Measurements from ENCODE around the gene LCMT1.
"Not testable (repeated sequence)": the region's sequence is repeated elsewhere in the genome, so short reads cannot be mapped to it uniquely, and the experiment has no call there.

LCMT1 gene

DNA sequence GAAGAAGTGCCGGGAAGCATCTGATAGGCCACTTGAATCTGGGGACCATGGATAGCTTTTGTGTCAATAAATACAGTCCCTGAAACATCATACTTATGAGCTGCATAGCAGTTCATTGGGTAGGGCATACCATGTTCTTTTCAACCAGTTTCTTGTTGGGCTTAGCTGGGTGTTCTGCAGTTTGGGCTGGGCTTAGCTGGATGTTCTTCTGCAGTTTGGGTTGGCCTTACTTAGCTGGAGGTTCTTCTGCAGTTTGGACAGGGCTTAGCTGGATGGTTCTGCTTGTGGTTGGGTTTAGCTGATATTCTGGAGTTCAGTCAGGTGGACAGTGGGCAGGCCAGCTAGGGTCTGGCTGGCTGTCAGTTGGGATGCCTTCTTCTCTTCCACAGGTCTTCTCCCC lies 52.1 kb downstream of the LCMT1 start:
- Mint-ChIP-seq H3K27ac (ENCODE audit: low read depth) (no peak overlapping the region), H3K9me3 (no peaks in the 10 kb centered on the region), H3K36me3 (ENCODE audit: insufficient read depth) (peaks cover 48% of the 10 kb centered on the region), H3K27me3 (no peaks in the 10 kb centered on the region), H3K4me1 (no peaks in the 10 kb centered on the region), H3K4me3 (no peak overlapping the region)
- ATAC-seq (replicated peaks; ENCODE audit: extremely low read depth, poor library complexity, severe bottlenecking) (no peak), DNase-seq (ENCODE audit: low spot score in 2 of 2) (no peak)

DNA sequence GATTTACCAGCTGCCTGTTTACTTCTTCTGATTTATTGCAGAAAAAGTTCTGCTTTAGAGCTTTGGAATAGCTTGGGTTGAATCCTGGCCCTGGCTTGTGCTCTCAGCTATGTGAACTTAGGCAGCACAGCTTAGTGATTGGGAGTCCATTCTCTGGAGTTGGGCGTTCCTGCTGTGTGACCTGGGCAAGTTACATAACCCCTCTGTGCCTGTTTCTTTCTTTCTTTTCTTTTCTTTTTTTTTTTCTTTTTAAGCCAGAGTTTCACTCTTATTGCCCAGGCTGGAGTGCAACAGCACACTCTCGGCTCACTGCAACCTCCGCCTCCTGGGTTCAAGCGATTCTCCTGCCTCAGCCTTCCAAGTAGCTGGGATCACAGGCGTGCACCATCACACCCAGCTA lies 53.7 kb downstream of the LCMT1 start:
- H3K4me3 Mint-ChIP-seq = no peak overlapping the region
- H3K9me3 Mint-ChIP-seq = no peaks in the 10 kb centered on the region
- H3K4me1 Mint-ChIP-seq = no peaks in the 10 kb centered on the region
- DNase-seq (ENCODE audit: low spot score in 2 of 2) (no peak), ATAC-seq (replicated peaks; ENCODE audit: extremely low read depth, poor library complexity, severe bottlenecking) (no peak)
- no peaks in the 10 kb centered on the region for H3K27me3 Mint-ChIP-seq
- no peak overlapping the region for H3K27ac Mint-ChIP-seq (ENCODE audit: low read depth)
- peaks cover 51% of the 10 kb centered on the region for H3K36me3 Mint-ChIP-seq (ENCODE audit: insufficient read depth)

DNA sequence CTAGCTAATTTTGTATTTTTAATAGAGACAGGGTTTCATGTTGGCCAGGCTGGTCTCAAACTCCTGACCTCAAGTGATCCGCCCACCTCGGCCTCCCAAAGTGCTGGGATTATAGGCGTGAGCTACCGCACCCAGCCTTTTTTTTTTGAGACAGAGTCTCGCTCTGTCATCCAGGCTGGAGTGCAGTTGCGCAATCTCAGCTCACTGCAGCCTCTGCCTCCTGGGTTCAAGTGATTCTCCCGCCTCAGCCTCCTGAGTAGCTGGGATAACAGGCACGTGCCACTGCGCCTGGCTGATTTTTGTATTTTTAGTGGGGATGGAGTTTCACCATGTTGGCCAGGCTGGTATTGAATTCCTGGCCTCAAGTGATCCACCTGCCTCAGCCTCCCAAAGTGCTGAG lies 56.4 kb downstream of the LCMT1 start:
- H3K27me3 Mint-ChIP-seq; ATAC-seq (replicated peaks; ENCODE audit: extremely low read depth, poor library complexity, severe bottlenecking); H3K4me1 Mint-ChIP-seq; H3K9me3 Mint-ChIP-seq; DNase-seq (ENCODE audit: low spot score in 2 of 2); H3K4me3 Mint-ChIP-seq; H3K27ac Mint-ChIP-seq (ENCODE audit: low read depth): not testable (repeated sequence)
- H3K36me3 Mint-ChIP-seq (ENCODE audit: insufficient read depth) = peaks cover 47% of the 10 kb centered on the region

DNA sequence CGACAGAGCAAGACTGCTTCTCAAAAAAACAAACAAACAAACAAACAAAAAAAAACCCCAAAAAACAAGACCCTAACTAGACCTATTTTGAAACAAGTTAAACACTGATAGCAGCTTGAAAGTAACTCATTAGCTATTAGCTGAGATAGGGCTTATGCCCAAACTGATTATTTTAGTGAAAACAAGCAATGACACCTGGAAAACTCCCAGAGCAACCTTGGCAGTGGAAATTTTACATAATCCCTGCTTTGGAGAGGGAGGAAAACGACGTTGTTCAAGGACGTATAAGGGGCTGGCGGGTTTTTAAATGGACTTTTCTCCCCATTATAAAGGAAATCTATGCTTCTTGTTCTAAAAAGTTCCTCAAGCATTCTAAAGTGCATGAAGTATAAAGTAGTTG lies 59.8 kb downstream of the LCMT1 start:
- Mint-ChIP-seq H3K27me3 (no peaks in the 10 kb centered on the region), H3K27ac (ENCODE audit: low read depth) (no peak overlapping the region), H3K9me3 (no peaks in the 10 kb centered on the region), H3K36me3 (ENCODE audit: insufficient read depth) (peaks cover 51% of the 10 kb centered on the region), H3K4me3 (no peak overlapping the region), H3K4me1 (no peaks in the 10 kb centered on the region)
- DNase-seq (ENCODE audit: low spot score in 2 of 2) = no peak
- ATAC-seq (replicated peaks; ENCODE audit: extremely low read depth, poor library complexity, severe bottlenecking) = no peak

DNA sequence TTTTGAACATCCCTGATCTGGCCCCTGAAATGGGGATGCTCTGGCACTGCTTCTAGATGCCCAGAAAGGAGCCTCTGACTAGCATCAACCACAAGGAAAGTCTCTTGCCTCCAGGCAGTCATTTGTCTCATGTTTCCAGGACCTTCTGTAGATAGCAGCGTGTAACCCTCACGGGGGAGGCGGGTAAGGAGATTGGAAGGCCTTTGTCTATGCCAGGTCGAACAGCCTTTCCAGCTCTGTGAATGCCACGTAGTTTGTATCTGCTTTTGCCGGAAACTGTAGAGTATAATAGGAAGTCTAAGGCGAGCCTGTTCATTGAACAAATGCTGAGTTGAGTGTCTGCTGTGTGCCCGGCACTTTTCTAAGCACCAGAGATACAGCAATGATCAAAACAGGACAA lies 61.3 kb downstream of the LCMT1 start:
- Mint-ChIP-seq H3K4me1 (no peaks in the 10 kb centered on the region), H3K27ac (ENCODE audit: low read depth) (no peak overlapping the region), H3K9me3 (no peaks in the 10 kb centered on the region), H3K4me3 (no peak overlapping the region), H3K27me3 (no peaks in the 10 kb centered on the region), H3K36me3 (ENCODE audit: insufficient read depth) (peaks cover 44% of the 10 kb centered on the region)
- no peak for ATAC-seq (replicated peaks; ENCODE audit: extremely low read depth, poor library complexity, severe bottlenecking)
- DNase-seq (ENCODE audit: low spot score in 2 of 2) = no peak

- DNase-seq (ENCODE audit: low spot score in 2 of 2) (no peak), ATAC-seq (replicated peaks; ENCODE audit: extremely low read depth, poor library complexity, severe bottlenecking) (no peak)
- Mint-ChIP-seq H3K36me3 (ENCODE audit: insufficient read depth) (peaks cover 40% of the 10 kb centered on the region), H3K27ac (ENCODE audit: low read depth) (no peak overlapping the region), H3K4me1 (no peaks in the 10 kb centered on the region), H3K9me3 (no peaks in the 10 kb centered on the region), H3K4me3 (no peak overlapping the region), H3K27me3 (no peaks in the 10 kb centered on the region)
Observed at GRCh38 chr16:25174285-25174684, 62.7 kb downstream of the LCMT1 start.

- H3K27ac Mint-ChIP-seq (ENCODE audit: low read depth) = no peak overlapping the region
- H3K4me1 Mint-ChIP-seq = no peaks in the 10 kb centered on the region
- ATAC-seq (replicated peaks; ENCODE audit: extremely low read depth, poor library complexity, severe bottlenecking) (no peak), DNase-seq (ENCODE audit: low spot score in 2 of 2) (no peak)
- no peaks in the 10 kb centered on the region for H3K27me3 Mint-ChIP-seq
- no peaks in the 10 kb centered on the region for H3K9me3 Mint-ChIP-seq
- no peak overlapping the region for H3K4me3 Mint-ChIP-seq
- H3K36me3 Mint-ChIP-seq (ENCODE audit: insufficient read depth) = peaks cover 27% of the 10 kb centered on the region
Observed at GRCh38 chr16:25176136-25176535, 64.6 kb downstream of the LCMT1 start.

DNA sequence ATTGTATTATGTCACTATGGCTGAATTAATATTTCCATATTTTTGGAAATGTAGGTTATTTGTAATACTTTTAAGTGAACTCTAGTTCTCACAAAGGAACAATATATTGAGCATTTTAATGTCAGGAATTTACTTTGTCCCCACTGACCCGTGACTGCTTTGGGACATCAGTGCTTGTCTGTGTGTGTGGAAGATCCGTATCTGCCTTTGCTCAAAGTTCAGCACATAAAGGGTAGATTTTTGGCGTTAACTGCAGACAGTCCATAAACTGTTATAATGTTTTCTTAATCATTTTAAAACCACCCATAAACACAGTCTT lies 65.9 kb downstream of the LCMT1 start:
- no peaks in the 10 kb centered on the region for H3K4me1 Mint-ChIP-seq
- DNase-seq (ENCODE audit: low spot score in 2 of 2) = no peak
- no peak overlapping the region for H3K4me3 Mint-ChIP-seq
- ATAC-seq (replicated peaks; ENCODE audit: extremely low read depth, poor library complexity, severe bottlenecking) = no peak
- no peaks in the 10 kb centered on the region for H3K9me3 Mint-ChIP-seq
- H3K36me3 Mint-ChIP-seq (ENCODE audit: insufficient read depth) = peaks cover 22% of the 10 kb centered on the region
- no peaks in the 10 kb centered on the region for H3K27me3 Mint-ChIP-seq
- no peak overlapping the region for H3K27ac Mint-ChIP-seq (ENCODE audit: low read depth)

- peaks cover 20% of the 10 kb centered on the region for H3K36me3 Mint-ChIP-seq (ENCODE audit: insufficient read depth)
- no peak overlapping the region for H3K4me3 Mint-ChIP-seq
- ATAC-seq (replicated peaks; ENCODE audit: extremely low read depth, poor library complexity, severe bottlenecking) (no peak), DNase-seq (ENCODE audit: low spot score in 2 of 2) (no peak)
- H3K27me3 Mint-ChIP-seq = no peaks in the 10 kb centered on the region
- H3K4me1 Mint-ChIP-seq = no peaks in the 10 kb centered on the region
- H3K9me3 Mint-ChIP-seq = no peaks in the 10 kb centered on the region
- no peak overlapping the region for H3K27ac Mint-ChIP-seq (ENCODE audit: low read depth)
Observed at GRCh38 chr16:25177831-25178688, 66.5 kb downstream of the LCMT1 start.

DNA sequence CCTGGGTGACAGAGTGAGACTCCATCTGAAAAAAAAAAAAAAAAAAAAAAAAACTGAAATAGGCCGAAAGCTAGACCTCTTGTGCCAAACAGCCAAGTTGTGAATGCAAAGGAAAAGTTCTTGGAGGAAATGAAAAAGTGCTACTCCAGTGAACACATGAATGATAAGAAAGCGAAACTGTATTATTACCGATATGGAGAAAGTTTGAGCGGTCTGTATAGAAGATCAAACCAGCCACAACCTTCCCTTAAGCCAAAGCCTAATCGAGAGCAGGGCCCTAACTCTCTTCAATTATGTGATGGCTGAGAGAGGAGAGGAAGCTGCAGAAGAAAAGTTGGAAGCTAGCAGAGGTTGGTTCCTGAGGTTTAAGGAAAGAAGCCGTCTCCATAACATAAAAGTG lies 69.7 kb downstream of the LCMT1 start:
- not testable (repeated sequence) for H3K9me3 Mint-ChIP-seq

DNA sequence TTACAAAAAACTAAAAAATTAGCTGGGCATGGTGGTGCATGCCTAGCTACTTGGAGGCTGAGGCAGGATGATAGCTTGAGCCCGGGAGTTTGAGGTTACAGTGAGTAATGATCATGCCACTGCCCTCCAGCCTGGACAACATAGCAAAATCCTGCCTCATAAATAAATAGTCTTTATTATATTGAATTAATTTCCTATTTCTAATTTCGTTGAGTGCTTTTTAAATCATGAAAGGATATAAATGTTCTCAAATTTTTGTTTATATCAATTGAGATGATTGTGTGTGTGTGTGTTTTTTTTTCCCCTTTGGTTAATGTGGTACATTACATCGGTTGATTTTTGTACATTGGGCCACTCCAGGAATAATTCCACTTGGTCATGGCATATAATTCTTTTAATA lies 73.2 kb downstream of the LCMT1 start:
- Mint-ChIP-seq H3K36me3 (ENCODE audit: insufficient read depth) (peaks cover 4% of the 10 kb centered on the region), H3K9me3 (no peaks in the 10 kb centered on the region), H3K27me3 (no peaks in the 10 kb centered on the region), H3K4me3 (no peak overlapping the region), H3K4me1 (no peaks in the 10 kb centered on the region), H3K27ac (ENCODE audit: low read depth) (no peak overlapping the region)
- ATAC-seq (replicated peaks; ENCODE audit: extremely low read depth, poor library complexity, severe bottlenecking) (no peak), DNase-seq (ENCODE audit: low spot score in 2 of 2) (no peak)

More for the DNA sequence above, 69.7 kb downstream of the LCMT1 start:
- not testable (repeated sequence) for DNase-seq (ENCODE audit: low spot score in 2 of 2); H3K36me3 Mint-ChIP-seq (ENCODE audit: insufficient read depth); H3K4me3 Mint-ChIP-seq; H3K4me1 Mint-ChIP-seq; H3K27me3 Mint-ChIP-seq; ATAC-seq (replicated peaks; ENCODE audit: extremely low read depth, poor library complexity, severe bottlenecking)
- H3K27ac Mint-ChIP-seq (ENCODE audit: low read depth) = peak overlapping the region; percentile 68

DNA sequence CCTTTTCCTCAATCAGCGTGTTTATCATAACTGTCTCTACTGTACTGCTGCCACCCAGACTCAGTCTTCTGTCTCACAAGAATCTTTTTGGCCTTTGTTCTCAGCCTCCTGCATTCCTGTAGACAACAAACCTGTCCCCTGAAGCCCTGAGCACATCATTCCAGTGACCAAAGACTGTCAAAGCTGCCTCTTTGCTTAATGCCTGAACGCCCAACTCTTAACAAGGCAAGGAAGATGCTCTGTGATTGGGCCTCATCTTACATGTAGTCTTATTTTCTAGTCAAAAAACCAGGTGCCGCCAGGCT lies 75.9 kb downstream of the LCMT1 start:
- no peak for DNase-seq (ENCODE audit: low spot score in 2 of 2)
- no peak overlapping the region for H3K4me3 Mint-ChIP-seq
- H3K27me3 Mint-ChIP-seq = no peaks in the 10 kb centered on the region
- no peak for ATAC-seq (replicated peaks; ENCODE audit: extremely low read depth, poor library complexity, severe bottlenecking)
- no peaks in the 10 kb centered on the region for H3K9me3 Mint-ChIP-seq
- no peaks in the 10 kb centered on the region for H3K4me1 Mint-ChIP-seq
- H3K36me3 Mint-ChIP-seq (ENCODE audit: insufficient read depth) = peaks cover 2% of the 10 kb centered on the region
- H3K27ac Mint-ChIP-seq (ENCODE audit: low read depth) = no peak overlapping the region

DNA sequence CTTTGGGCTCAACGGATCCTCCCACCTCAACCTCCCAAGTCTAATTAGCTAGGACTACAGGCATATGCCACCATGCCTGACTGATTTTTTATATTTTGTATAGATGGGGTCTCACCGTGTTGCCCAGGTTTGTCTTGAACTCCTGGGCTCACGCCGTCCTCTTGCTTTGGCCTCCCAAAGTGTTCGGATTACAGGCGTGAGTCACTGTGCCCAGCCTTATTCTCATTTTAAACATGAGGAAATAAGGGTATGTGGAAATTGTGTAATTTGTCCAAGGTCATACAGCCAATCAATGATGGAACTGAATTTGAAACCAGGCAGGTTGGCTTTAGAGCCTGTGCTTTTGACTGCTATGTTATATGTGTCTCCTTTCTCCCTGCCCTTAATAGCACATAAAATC lies 77.8 kb downstream of the LCMT1 start:
- no peak for ATAC-seq (replicated peaks; ENCODE audit: extremely low read depth, poor library complexity, severe bottlenecking)
- H3K4me1 Mint-ChIP-seq = no peaks in the 10 kb centered on the region
- H3K27me3 Mint-ChIP-seq = no peaks in the 10 kb centered on the region
- H3K9me3 Mint-ChIP-seq = no peaks in the 10 kb centered on the region
- H3K36me3 Mint-ChIP-seq (ENCODE audit: insufficient read depth) = peaks cover 2% of the 10 kb centered on the region
- no peak overlapping the region for H3K27ac Mint-ChIP-seq (ENCODE audit: low read depth)
- no peak for DNase-seq (ENCODE audit: low spot score in 2 of 2)
- no peak overlapping the region for H3K4me3 Mint-ChIP-seq

DNA sequence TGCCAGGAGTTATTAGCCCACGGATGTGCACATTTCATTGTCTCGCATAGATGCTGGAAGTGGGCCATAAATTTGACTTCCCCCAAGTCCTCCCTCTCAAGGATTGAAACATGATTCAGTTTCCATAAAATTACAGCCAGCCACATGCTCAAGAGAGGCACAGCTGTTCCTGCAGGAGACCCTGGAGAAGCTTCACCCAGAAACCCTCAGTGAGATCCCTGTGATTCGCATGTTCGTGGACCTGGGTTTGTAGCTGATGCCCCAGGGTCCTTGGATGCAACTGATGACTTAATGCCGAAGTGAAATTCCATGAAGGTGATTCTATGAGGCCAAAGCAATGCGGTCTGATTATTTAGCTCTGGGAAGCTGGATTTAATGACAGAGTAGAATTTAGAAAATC lies 80.6 kb downstream of the LCMT1 start:
- Mint-ChIP-seq H3K9me3 (no peaks in the 10 kb centered on the region), H3K27me3 (no peaks in the 10 kb centered on the region), H3K4me1 (no peaks in the 10 kb centered on the region), H3K36me3 (ENCODE audit: insufficient read depth) (peaks cover 2% of the 10 kb centered on the region), H3K27ac (ENCODE audit: low read depth) (no peak overlapping the region), H3K4me3 (no peak overlapping the region)
- no peak for ATAC-seq (replicated peaks; ENCODE audit: extremely low read depth, poor library complexity, severe bottlenecking)
- no peak for DNase-seq (ENCODE audit: low spot score in 2 of 2)
